GM23338 (cell line): ENCODE measurements around the gene B4GALT3. TPM values are rescaled to one million over a fixed set of nuclear protein-coding genes. Genes with fewer than 3 reads are reported as not detected.

ENCODE experiments used
- ATAC-seq: fragments of 200-7000 bp; cut with Tn5 transposase; 3 replicates; pipeline ENCODE4 v1.9.1; 2020
- DNase-seq: peaks from one replicate; pipeline ENCODE4 v3.0.0-alpha.2; 2015; ENCODE audit warnings: low spot score
- H2AFZ ChIP-seq: fragments of 200-600 bp; sonication (generic); 2 replicates; pipeline ENCODE4 v1.8.0; 2016; ENCODE audit warnings: antibody characterized with exemption, mild to moderate bottlenecking, moderate library complexity
- H3F3A ChIP-seq: fragments of 200-600 bp; sonication (generic); replicated peaks from 2 replicates; pipeline ENCODE4 v1.8.0; 2017; ENCODE audit warnings: antibody characterized with exemption, mixed run types, low read depth
- H3K27ac ChIP-seq: fragments of 200-600 bp; sonication (generic); 2 replicates; pipeline ENCODE4 v1.6.1; 2016; ENCODE audit warnings: low read depth
- H3K27me3 ChIP-seq: fragments of 200-600 bp; sonication (generic); 2 replicates; pipeline ENCODE4 v1.8.0; 2016; ENCODE audit warnings: mild to moderate bottlenecking, mixed run types, moderate library complexity; ENCODE audit not compliant: insufficient read depth
- H3K36me3 ChIP-seq: fragments of 200-600 bp; sonication (generic); 2 replicates; pipeline ENCODE4 v1.8.0; 2016; ENCODE audit warnings: mild to moderate bottlenecking; ENCODE audit not compliant: insufficient read depth
- H3K4me1 ChIP-seq: fragments of 200-600 bp; sonication (generic); 2 replicates; pipeline ENCODE4 v1.8.0; 2016; ENCODE audit warnings: mild to moderate bottlenecking, moderate library complexity; ENCODE audit not compliant: insufficient read depth
- H3K4me2 ChIP-seq: fragments of 200-600 bp; sonication (generic); 2 replicates; pipeline ENCODE4 v1.7.1; 2017; ENCODE audit warnings: mixed run types
- H3K4me3 ChIP-seq: fragments of 200-600 bp; sonication (generic); 2 replicates; pipeline ENCODE4 v1.6.1; 2016; ENCODE audit warnings: mixed run types
- H3K79me2 ChIP-seq: fragments of 200-600 bp; sonication (generic); replicated peaks from 2 replicates; pipeline ENCODE4 v1.8.0; 2017; ENCODE audit warnings: mild to moderate bottlenecking; ENCODE audit not compliant: insufficient read depth
- H3K9me2 ChIP-seq: fragments of 200-600 bp; sonication (generic); 2 replicates; pipeline ENCODE4 v1.8.0; 2017; ENCODE audit not compliant: insufficient read depth
- H4K20me1 ChIP-seq: fragments of 200-600 bp; sonication (generic); replicated peaks from 2 replicates; pipeline ENCODE4 v1.8.0; 2017; ENCODE audit warnings: mild to moderate bottlenecking; ENCODE audit not compliant: insufficient read depth
- H3K27ac Mint-ChIP-seq: 2 replicates; pipeline ENCODE4 v1.8.0; 2020; ENCODE audit warnings: inconsistent platforms, mild to moderate bottlenecking, moderate library complexity, mixed read lengths
- H3K27me3 Mint-ChIP-seq: 3 replicates; pipeline ENCODE4 v1.8.0; 2022; ENCODE audit warnings: low read depth, mild to moderate bottlenecking, moderate library complexity, mixed read lengths, inconsistent platforms; ENCODE audit not compliant: insufficient read depth, poor library complexity
- H3K36me3 Mint-ChIP-seq: 3 replicates; pipeline ENCODE4 v1.8.0; 2021; ENCODE audit warnings: low read depth, mild to moderate bottlenecking, inconsistent platforms, moderate library complexity, mixed read lengths
- H3K4me1 Mint-ChIP-seq: 3 replicates; pipeline ENCODE4 v1.8.0; 2020; ENCODE audit warnings: mild to moderate bottlenecking, inconsistent platforms, mixed read lengths
- H3K4me3 Mint-ChIP-seq: 3 replicates; pipeline ENCODE4 v1.8.0; 2021; ENCODE audit warnings: moderate library complexity, mild to moderate bottlenecking, inconsistent platforms, mixed read lengths
- H3K9me3 Mint-ChIP-seq: 3 replicates; pipeline ENCODE4 v1.8.0; 2020; ENCODE audit warnings: moderate library complexity, mild to moderate bottlenecking, inconsistent platforms, mixed read lengths
- CTCF ChIP-seq, 2 experiments: fragments of 200-600 bp in 1 of 2; sonication (generic) in 1 of 2; conservative IDR thresholded peaks; 2 replicates each; pipeline versions ENCODE4 v1.5.1 to v1.6.1; 2016 to 2017; ENCODE audit warnings: antibody characterized with exemption in 2 of 2, low read depth in 2 of 2, mild to moderate bottlenecking in 2 of 2, moderate library complexity in 1 of 2
- EZH2 ChIP-seq: fragments of 200-600 bp; sonication (generic); IDR thresholded peaks from one replicate; pipeline ENCODE4 v1.8.0; 2017; ENCODE audit warnings: antibody characterized with exemption, mild to moderate bottlenecking, low read depth; ENCODE audit not compliant: unreplicated experiment
- EZH2phosphoT487 ChIP-seq: fragments of 200-600 bp; sonication (generic); IDR thresholded peaks from one replicate; pipeline ENCODE4 v1.8.1; 2018; ENCODE audit warnings: antibody characterized with exemption; ENCODE audit not compliant: unreplicated experiment
- NANOG ChIP-seq: IDR thresholded peaks from 2 replicates; pipeline ENCODE4 v1.6.1; 2016; ENCODE audit warnings: antibody characterized with exemption, borderline replicate concordance
- POLR2AphosphoS5 ChIP-seq: IDR thresholded peaks from 2 replicates; pipeline ENCODE4 v1.6.1; 2016; ENCODE audit warnings: antibody characterized with exemption, low read depth
- STAT1 ChIP-seq: IDR thresholded peaks from one replicate; pipeline ENCODE4 v1.6.1; 2016; ENCODE audit warnings: antibody characterized with exemption; ENCODE audit not compliant: unreplicated experiment
- ZNF114 ChIP-seq: fragments of 250-450 bp; sonication (Bioruptor Pico); IDR thresholded peaks from 2 replicates; pipeline ENCODE4 v1.5.0; 2020; ENCODE audit warnings: mild to moderate bottlenecking, moderate library complexity
- ZNF462 ChIP-seq: fragments of 250-450 bp; sonication (Bioruptor Pico); IDR thresholded peaks from 2 replicates; pipeline ENCODE4 v1.5.0; 2020; ENCODE audit warnings: mild to moderate bottlenecking, moderate library complexity
- polyA plus RNA-seq: library from polyadenylated mRNA; unstranded; fragments of >200 nt; fragmentation: Nextera tagmentation; extraction: Ambion mirVana; gene quantifications from 2 replicates; pipeline ENCODE4 v1.2.1, GENCODE V29; 2016
- total RNA-seq: library from RNA; depleted of rRNA; stranded (reverse); fragments of >200 nt; shearing (Covaris generic); gene quantifications from 2 replicates; pipeline ENCODE4 v1.2.3, GENCODE V29; 2014

Gene B4GALT3
- total and polyA plus RNA-seq, 2 experiments from 2014 or later, result 24.2 to 35.8 TPM

- TF ChIP-seq ZNF462 (CRISPR knock-in tag) (no peak), CTCF (conservative IDR thresholded peaks at IDR 0.05; ENCODE audit: low read depth in 2 of 2) (no peak), NANOG (no peak), EZH2 (no peak), ZNF114 (CRISPR knock-in tag) (no peak)
Measured at GRCh38 chr1:161196521-161197451, 19.5 kb upstream of the B4GALT3 start (continued).

- H3K79me2 ChIP-seq, result no peaks in the 10 kb centered on the region
- H4K20me1 ChIP-seq, result no peaks in the 10 kb centered on the region
- H3K4me1 Mint-ChIP-seq, result peaks cover 54% of the 10 kb centered on the region
- no peaks in the 10 kb centered on the region for H3K36me3 ChIP-seq
- H3K4me3 ChIP-seq, result no peak overlapping the region
- H3K36me3 Mint-ChIP-seq, result peaks cover 11% of the 10 kb centered on the region; the same call in 2 of the 3 replicates
- no peak overlapping the region for H3K4me2 ChIP-seq
- DNase-seq, result no peak
- H2AFZ ChIP-seq, result no peak overlapping the region
- ATAC-seq, result no peak
- peaks cover 49% of the 10 kb centered on the region for H3K4me1 ChIP-seq
- no peak overlapping the region for H3K4me3 Mint-ChIP-seq
- H3K27ac ChIP-seq, result 0 out of 2 replicates have a peak overlapping the region, but pooled peaks have one; percentile 26
- peaks cover 9% of the 10 kb centered on the region; the same call in 1 of the 2 replicates for H3F3A ChIP-seq
- no peaks in the 10 kb centered on the region; the same call in 2 of the 3 replicates for H3K9me3 Mint-ChIP-seq
- H3K27me3 Mint-ChIP-seq, result peaks cover 16% of the 10 kb centered on the region
- no peak overlapping the region; the same call in 1 of the 2 replicates for H3K27ac Mint-ChIP-seq
- no peaks in the 10 kb centered on the region for H3K9me2 ChIP-seq
- no peaks in the 10 kb centered on the region for H3K27me3 ChIP-seq
- TF ChIP-seq POLR2AphosphoS5, result no peak
- no peak for TF ChIP-seq EZH2phosphoT487
- no peak for TF ChIP-seq EZH2
- no peak for TF ChIP-seq CTCF (conservative IDR thresholded peaks at IDR 0.05; ENCODE audit: low read depth in 2 of 2)
- no peak for TF ChIP-seq NANOG
- no peak for TF ChIP-seq STAT1
Measured at GRCh38 chr1:161196111-161196510, 18.8 kb upstream of the B4GALT3 start.
